AG09319 (cell line): Measurements from ENCODE around the gene SPATA32.

Source experiments
- DNase-seq: peaks from one replicate; pipeline ENCODE4 v3.0.0-alpha.2; 2010; ENCODE audit warnings: low read depth; ENCODE audit errors: extremely low read depth
- TF ChIP-seq, protein P1 (sequence below): IDR thresholded peaks from 2 replicates; pipeline ENCODE4 v1.5.1; 2011; ENCODE audit warnings: low read depth, mild to moderate bottlenecking, inconsistent platforms, low read length, moderate library complexity

Gene SPATA32

DNA sequence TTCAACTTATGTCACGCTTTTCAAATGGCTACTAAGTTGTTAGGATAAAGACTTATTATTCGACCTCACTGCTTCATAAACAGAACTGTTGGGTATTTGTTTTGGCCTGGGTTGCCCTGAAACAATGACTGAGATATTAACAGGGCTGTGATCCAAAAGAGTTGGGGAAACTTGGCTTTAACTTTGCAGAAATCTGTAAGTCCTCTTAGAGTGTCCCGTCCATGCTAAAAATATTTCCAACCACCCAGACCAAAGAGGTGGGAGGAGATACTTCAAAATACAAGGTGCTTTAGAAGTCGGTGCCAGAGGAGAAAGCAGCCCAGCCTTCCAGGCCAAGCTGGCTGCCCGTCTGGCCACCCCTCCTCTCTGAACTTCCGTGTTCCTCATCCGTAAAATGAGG, 16.1 kb upstream of the SPATA32 start:
- no peak for DNase-seq

DNA sequence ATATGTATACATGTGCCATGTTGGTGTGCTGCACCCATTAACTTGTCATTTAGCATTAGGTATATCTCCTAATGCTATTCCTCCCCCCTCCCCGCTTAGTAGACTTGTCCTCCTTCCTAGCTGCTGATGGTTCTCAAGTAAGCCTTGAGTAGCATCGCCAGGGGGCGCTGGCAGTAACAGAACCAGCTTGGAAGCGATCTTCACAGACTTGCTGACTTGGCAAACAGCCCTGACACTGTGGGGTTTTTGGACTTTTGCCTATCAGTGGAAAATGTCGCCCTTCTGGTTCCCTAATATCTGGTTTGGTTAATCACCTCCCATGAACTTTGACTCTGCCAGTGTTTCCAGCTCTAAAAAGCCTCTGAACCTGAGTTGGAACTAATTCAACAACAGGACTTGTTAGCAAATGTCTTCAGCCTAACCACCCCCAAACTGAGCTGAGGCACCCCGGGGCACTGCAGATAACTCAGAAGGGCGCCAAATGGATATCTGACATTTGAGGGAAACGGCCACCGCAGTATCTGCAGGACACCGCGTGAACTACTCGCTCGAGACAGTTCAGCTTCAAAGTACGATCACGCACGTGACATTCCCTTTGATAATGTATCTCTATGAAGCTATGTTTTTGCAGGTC, 15.4 kb upstream of the SPATA32 start:
- DNase-seq = peak; percentile 72
- TF ChIP-seq, protein P1, sequence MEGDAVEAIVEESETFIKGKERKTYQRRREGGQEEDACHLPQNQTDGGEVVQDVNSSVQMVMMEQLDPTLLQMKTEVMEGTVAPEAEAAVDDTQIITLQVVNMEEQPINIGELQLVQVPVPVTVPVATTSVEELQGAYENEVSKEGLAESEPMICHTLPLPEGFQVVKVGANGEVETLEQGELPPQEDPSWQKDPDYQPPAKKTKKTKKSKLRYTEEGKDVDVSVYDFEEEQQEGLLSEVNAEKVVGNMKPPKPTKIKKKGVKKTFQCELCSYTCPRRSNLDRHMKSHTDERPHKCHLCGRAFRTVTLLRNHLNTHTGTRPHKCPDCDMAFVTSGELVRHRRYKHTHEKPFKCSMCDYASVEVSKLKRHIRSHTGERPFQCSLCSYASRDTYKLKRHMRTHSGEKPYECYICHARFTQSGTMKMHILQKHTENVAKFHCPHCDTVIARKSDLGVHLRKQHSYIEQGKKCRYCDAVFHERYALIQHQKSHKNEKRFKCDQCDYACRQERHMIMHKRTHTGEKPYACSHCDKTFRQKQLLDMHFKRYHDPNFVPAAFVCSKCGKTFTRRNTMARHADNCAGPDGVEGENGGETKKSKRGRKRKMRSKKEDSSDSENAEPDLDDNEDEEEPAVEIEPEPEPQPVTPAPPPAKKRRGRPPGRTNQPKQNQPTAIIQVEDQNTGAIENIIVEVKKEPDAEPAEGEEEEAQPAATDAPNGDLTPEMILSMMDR = peak; percentile 81

More for the DNA sequence above, 16.1 kb upstream of the SPATA32 start:
- TF ChIP-seq, protein P1 = no peak

DNA sequence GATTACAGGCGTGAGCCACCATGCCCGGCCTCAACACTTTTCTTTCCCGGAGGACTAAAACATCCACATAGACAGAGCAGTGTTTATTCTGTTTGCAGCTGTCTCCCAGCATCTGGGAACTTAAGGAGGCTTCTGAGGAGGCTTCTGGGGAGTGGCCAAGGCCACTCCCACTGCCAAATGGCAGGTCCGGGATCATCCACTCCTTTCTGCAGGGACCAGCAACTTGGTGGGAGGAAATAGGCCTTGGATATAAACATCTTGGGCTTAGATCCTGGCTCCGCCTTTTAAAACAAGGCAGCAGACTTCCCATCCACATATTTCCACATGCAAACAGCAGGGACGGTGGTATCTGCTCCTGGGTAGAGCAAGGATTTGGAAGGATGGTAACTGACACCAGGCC, 14.1 kb upstream of the SPATA32 start:
- DNase-seq = peak; percentile 57

DNA sequence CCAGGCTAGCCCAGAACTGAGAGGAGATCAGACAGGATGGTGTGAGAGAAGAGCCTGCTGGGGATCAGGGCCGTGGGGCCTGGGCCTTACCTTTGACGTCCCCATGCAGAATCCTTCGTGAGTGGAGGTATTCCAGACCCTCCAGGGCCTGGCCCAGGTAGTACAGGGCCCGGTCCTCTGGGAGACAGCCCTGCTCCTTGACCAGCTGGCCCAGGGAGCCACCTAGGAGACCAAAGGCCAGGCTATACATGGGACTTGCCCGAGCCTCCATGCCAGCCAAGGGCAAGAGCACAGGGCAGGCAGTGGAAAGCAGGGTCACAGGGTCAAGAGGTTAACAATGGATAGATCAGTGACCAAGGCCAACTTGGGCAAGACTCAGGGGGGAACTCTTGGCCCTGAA, 12.1 kb upstream of the SPATA32 start:
- TF ChIP-seq, protein P1 = no peak
- no peak for DNase-seq

More for the DNA sequence above, 14.1 kb upstream of the SPATA32 start:
- TF ChIP-seq, protein P1 = no peak

DNA sequence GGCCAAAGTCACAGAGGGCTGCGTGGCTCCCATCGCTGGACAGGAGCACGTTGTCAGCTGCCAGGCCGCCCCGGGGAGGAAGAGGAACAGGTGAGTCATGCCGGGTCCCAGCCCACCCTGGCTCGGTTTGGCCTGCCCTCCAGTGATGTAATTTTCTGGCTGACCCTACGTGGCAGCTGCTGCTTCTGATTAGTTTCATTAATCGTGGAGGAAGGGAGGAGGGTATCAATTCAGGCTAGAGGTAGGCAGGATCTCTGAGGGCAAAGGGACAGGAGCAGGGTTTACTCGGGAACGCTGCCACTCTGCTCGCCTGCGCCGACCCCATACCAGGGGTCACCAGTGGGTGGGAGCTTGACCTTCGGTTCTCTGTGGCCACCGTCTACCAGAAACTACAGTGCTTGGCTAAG, 11.7 kb upstream of the SPATA32 start:
- TF ChIP-seq, protein P1 = no peak

DNA sequence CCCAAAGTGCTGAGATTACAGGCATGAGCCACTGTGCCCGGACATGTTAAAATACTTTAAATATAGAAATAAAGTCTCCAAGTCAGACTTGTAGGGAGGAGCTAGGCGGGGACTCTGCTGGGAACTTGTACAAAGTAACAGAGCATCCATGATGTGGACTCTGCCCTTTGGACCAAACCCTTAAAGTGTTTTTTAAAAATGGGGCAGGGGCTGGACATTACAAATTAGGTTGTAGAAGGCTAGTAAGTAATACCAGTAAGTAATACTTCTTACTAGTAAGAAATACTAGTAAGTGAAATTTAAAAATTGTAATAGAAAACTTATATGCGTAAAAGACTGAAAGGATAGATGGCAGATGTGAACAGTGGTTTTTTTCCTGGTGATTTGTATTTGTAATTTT, 9.7 kb upstream of the SPATA32 start:
- no peak for DNase-seq

More for the DNA sequence above, 11.7 kb upstream of the SPATA32 start:
- no peak for DNase-seq

DNA sequence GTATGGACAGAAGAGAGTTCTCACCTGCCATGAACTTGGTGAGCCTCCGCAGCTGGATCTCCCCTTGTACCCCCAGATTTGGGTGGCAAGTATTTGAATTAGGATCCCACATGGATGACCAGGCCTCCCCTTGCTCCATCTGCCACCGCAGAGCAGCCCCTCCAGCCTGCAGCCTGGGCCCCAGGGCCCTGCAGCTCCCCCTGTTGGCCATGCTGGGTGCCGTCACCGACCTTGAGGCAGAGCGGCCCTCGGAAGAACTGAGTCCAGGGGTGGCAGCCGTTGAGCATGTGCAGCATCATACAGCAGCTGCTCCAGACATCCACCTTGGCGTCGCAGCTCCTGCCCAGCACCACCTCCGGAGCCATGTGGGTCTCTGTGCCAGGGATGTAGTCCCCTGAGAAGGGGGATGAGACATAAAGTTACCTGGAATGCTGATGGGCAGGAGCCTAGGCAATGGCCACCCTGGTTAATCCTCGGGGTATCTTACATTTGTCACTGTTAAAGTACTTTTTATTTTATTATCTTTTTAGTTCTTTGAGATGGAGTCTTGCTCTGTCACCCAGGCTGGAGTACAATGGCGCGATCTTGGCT, 9.0 kb upstream of the SPATA32 start:
- no peak for DNase-seq
- TF ChIP-seq, protein P1 = peak; percentile 40

More for the DNA sequence above, 9.7 kb upstream of the SPATA32 start:
- TF ChIP-seq, protein P1 = no peak
